ENCODE measurements around the gene WAC.
"Not testable (repeated sequence)": the region's sequence is repeated elsewhere in the genome, so short reads cannot be mapped to it uniquely, and the experiment has no call there.

Gene WAC

GRCh38 chr10:28532337-28533185 is at the start of gene WAC:
WAC (plus strand) TSS chr10:28533118; CDS start chr10:28533580, 462 bp downstream.
- H3K4me3 ChIP-seq (replicated peaks; ENCODE audit: low read depth, low read length) = peak within 1 kb of the TSS; percentile 73
- TF ChIP-seq CTCF (IDR thresholded peaks at IDR 0.05; ENCODE audit: low read depth, low read length, missing control alignments) = no peak

GRCh38 chr10:28489206-28489605 is 43.7 kb upstream of the WAC start:
- no peak overlapping the region for H3K4me3 ChIP-seq (replicated peaks; ENCODE audit: low read depth, low read length)
- no peak for TF ChIP-seq CTCF (IDR thresholded peaks at IDR 0.05; ENCODE audit: low read depth, low read length, missing control alignments)
- no peak for DNase-seq (ENCODE audit: extremely low read depth, low read depth)

More at GRCh38 chr10:28532337-28533185, at the start of gene WAC:
- DNase-seq (ENCODE audit: extremely low read depth, low read depth) = peak; percentile 64

DNA sequence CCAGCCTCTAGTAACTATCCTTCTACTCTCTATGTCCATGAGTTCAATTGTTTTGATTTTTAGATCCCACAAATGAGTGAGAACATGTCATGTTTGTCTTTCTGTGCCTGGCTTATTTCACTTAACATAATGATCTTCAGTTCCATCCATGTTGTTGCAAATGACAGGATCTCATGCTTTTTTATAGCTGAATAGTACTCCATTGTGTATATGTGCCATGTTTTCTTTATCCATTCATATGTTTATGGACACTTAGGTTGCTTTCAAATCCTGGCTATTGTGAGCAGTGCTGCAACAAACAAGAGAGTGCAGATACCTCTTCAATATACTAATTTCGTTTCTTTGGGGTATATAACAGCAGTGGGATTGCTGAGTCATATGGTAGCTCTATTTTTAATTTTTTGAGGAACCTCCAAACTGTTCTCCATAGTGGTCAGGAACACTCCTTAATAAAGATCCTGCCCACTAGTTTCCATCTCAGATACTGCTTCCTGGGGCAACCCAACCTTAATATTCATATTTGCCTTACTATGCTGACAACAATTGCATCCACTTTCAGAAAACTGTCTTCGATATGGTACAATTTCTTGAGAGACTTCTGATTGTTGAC is 42.6 kb upstream of the WAC start:
- not testable (repeated sequence) for H3K4me3 ChIP-seq (replicated peaks; ENCODE audit: low read depth, low read length); DNase-seq (ENCODE audit: extremely low read depth, low read depth)

DNA sequence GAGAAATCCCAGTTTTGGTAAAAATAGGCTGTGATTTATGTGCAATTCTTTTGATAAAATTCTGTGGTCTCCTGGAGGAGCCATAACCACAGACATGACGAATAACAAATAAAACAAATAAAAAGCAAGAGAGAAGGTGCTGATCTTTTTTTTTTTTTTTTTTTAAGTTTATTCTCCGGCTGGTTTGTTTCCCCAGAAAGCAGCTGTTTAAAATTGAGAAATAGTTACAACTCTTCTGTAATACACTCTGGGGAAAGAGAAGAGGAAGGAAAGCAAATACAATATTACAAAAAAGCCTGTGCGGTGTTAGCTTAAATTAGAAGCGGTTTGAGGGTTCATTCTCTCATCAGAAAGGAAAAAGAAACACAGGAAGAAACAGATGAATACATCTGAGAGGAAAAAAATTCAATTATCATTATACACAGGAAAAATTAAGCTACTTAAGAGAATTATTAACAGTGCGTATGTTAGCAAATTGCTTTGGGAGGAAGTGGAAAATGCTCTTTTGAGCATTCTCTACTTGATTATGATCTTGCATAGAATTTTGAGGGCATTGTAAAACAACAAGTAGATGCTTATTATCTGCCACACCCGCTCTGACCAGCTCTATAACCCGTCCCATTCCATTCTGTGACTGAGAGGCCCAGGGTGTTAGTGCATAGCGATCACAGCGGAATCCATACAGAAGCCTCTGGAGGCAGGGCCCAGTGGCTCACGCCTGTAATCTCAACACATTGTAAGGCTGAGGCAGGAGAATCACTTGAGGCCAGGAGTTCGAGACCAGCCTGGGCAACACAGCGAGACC is 40.6 kb upstream of the WAC start:
- no peak overlapping the region for H3K4me3 ChIP-seq (replicated peaks; ENCODE audit: low read depth, low read length)
- TF ChIP-seq CTCF (IDR thresholded peaks at IDR 0.05; ENCODE audit: low read depth, low read length, missing control alignments) = no peak
- no peak for DNase-seq (ENCODE audit: extremely low read depth, low read depth)

DNA sequence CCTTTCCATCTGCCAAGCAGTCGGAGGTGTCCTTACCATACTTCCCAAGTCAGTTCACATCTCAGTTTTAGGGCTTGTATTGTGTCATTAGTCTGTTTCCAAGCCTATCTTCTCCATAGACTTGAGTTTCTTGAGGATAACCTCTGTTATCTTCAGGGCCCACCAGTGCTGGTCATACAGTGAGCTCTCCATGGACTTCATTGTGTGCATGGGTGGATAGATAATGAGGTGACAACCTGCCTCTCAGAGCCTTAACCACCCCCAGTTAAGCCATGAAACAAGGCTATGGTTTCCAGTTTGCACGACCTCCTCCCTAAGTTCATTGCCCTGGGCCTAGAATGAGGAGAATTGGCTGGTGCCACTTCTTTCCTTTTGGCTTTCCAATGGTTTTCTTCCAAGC is 38.5 kb upstream of the WAC start:
- no peak for TF ChIP-seq CTCF (IDR thresholded peaks at IDR 0.05; ENCODE audit: low read depth, low read length, missing control alignments)
- DNase-seq (ENCODE audit: extremely low read depth, low read depth) = no peak
- H3K4me3 ChIP-seq (replicated peaks; ENCODE audit: low read depth, low read length) = no peak overlapping the region

DNA sequence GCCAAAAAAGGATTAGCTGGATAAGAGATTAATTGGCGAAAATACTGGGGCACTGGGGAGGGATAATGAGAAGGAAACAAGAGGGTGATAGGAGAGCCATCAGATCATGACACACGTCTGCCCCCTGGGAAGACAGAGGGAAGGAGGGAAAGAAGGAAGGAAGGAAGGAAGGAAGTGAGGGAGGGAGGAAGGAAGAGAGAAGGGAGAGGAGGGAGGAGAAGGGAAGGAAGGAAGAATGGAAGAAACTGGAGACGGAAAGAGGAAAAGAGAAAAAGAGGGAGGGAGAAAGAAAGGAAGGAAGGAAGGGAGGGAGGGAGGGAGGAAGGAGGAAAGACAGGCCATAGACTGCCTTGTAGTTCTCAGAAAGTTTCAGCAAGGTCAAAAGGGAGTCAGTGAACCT is 37.8 kb upstream of the WAC start:
- TF ChIP-seq CTCF (IDR thresholded peaks at IDR 0.05; ENCODE audit: low read depth, low read length, missing control alignments) = no peak
- no peak overlapping the region for H3K4me3 ChIP-seq (replicated peaks; ENCODE audit: low read depth, low read length)
- DNase-seq (ENCODE audit: extremely low read depth, low read depth) = no peak

DNA sequence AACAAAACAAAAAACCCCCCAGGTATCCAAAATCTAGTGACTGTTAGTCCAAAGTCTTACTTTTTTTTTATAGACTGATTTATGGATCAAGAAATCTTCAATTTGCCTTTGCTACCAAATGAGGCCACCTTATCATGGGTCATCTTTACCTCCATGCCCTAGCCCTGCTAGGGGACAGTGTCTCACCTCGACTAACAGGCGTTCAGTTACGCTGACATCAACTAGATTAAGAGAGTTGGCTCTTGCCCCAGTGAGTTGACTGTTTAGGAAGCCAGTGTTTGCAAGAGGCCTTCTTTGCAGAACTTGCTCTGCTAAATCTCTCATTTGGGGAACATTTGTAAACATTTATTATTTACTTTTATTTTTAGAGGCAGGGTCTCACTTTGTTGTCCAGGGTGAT is 36.9 kb upstream of the WAC start:
- no peak for TF ChIP-seq CTCF (IDR thresholded peaks at IDR 0.05; ENCODE audit: low read depth, low read length, missing control alignments)

More for the DNA sequence above, 36.9 kb upstream of the WAC start:
- H3K4me3 ChIP-seq (replicated peaks; ENCODE audit: low read depth, low read length) = no peak overlapping the region
- no peak for DNase-seq (ENCODE audit: extremely low read depth, low read depth)

All from HFF-Myc (cell line).